H1 (cell line): ENCODE results near the gene TBX21. TPM values are rescaled to one million over a fixed set of nuclear protein-coding genes. Genes with fewer than 3 reads are reported as not detected.

ENCODE experiments used
- CTCF ChIA-PET: fragments of 300-600 bp; sonication (Branson Sonifier 250); formaldehyde crosslinking; loops from one replicate; lab custom pipeline; 2021; ENCODE audit not compliant: partially characterized antibody; lab: Charles Lee
- POLR2A ChIA-PET: fragments of 300-600 bp; sonication (Branson Sonifier 250); formaldehyde crosslinking; loops from one replicate; lab custom pipeline; 2021; ENCODE audit warnings: inconsistent platforms; ENCODE audit not compliant: partially characterized antibody; lab: Charles Lee
- DNase-seq, 2 experiments: peaks; one replicate each; pipeline versions ENCODE4 v3.0.0 to v3.0.0-alpha.2; 2010 to 2022; ENCODE audit warnings: low spot score in 2 of 2, low read depth in 1 of 2, mixed read lengths in 1 of 2
- FAIRE-seq: peaks from 2 replicates; lab custom pipeline; 2011; peaks lifted over from hg19 to GRCh38; lab: Jason Lieb, UNC
- H2AFZ ChIP-seq: 2 replicates; pipeline ENCODE4 v1.8.1; 2012; ENCODE audit warnings: low read length, inconsistent platforms
- H2AK5ac ChIP-seq: 2 replicates; pipeline ENCODE4 v1.6.1; 2013; ENCODE audit warnings: low read depth, low read length
- H2BK120ac ChIP-seq: replicated peaks from 2 replicates; pipeline ENCODE3; 2013; ENCODE audit warnings: low read depth, low read length, inconsistent platforms
- H2BK12ac ChIP-seq: 2 replicates; pipeline ENCODE4 v1.6.1; 2013; ENCODE audit warnings: low read depth, low read length
- H2BK15ac ChIP-seq: 2 replicates; pipeline ENCODE4 v1.6.1; 2013; ENCODE audit warnings: low read length
- H2BK20ac ChIP-seq: 2 replicates; pipeline ENCODE4 v1.6.1; 2013; ENCODE audit warnings: low read length
- H2BK5ac ChIP-seq: 2 replicates; pipeline ENCODE4 v1.6.1; 2013; ENCODE audit warnings: low read depth, low read length
- H3K14ac ChIP-seq: 2 replicates; pipeline ENCODE4 v1.6.1; 2013; ENCODE audit warnings: inconsistent platforms; ENCODE audit not compliant: insufficient read length
- H3K18ac ChIP-seq: 2 replicates; pipeline ENCODE4 v1.6.1; 2013; ENCODE audit warnings: low read length; ENCODE audit errors: extremely low read depth
- H3K23ac ChIP-seq: 2 replicates; pipeline ENCODE4 v1.6.1; 2013; ENCODE audit warnings: inconsistent platforms; ENCODE audit not compliant: insufficient read length
- H3K23me2 ChIP-seq: 2 replicates; pipeline ENCODE4 v1.6.1; 2013; ENCODE audit warnings: low read depth, low read length
- H3K27ac ChIP-seq: 2 replicates; pipeline ENCODE4 v1.6.1; 2011; ENCODE audit warnings: low read depth, low read length, inconsistent platforms
- H3K27me3 ChIP-seq, 4 experiments: replicated peaks in 1 of 4; 1 replicate in 1 of 4; 2 replicates in 3 of 4; pipeline versions ENCODE4 v1.6.1 to v1.8.1; 2011 to 2013; ENCODE audit warnings: low read length in 3 of 4, mild to moderate bottlenecking in 3 of 4, inconsistent platforms in 2 of 4, mixed read lengths in 2 of 4, moderate library complexity in 1 of 4; ENCODE audit not compliant: control insufficient read depth in 3 of 4, insufficient read depth in 3 of 4; ENCODE audit errors: extremely low read depth in 1 of 4
- H3K36me3 ChIP-seq, 4 experiments: 2 replicates each; pipeline versions ENCODE4 v1.6.1 to v1.8.1; 2011 to 2013; ENCODE audit warnings: mild to moderate bottlenecking in 4 of 4, low read length in 3 of 4, moderate library complexity in 2 of 4, control low read depth in 1 of 4, inconsistent platforms in 1 of 4; ENCODE audit not compliant: insufficient read depth in 4 of 4, control insufficient read depth in 2 of 4
- H3K4ac ChIP-seq: replicated peaks from 2 replicates; pipeline ENCODE3; 2013; ENCODE audit warnings: low read length, low read depth, mixed read lengths, inconsistent platforms; ENCODE audit not compliant: insufficient read length
- H3K4me1 ChIP-seq, 4 experiments: replicated peaks in 1 of 4; 1 replicate in 1 of 4; 2 replicates in 3 of 4; pipeline versions ENCODE4 v1.6.1 to v1.8.1; 2011 to 2013; ENCODE audit warnings: low read length in 3 of 4, inconsistent platforms in 2 of 4, mixed read lengths in 1 of 4; ENCODE audit not compliant: insufficient read depth in 4 of 4, control insufficient read depth in 3 of 4
- H3K4me2 ChIP-seq, 2 experiments: 2 replicates each; pipeline versions ENCODE4 v1.6.1 to v1.8.1; 2011 to 2013; ENCODE audit warnings: low read depth in 2 of 2, low read length in 2 of 2, control low read depth in 1 of 2, inconsistent platforms in 1 of 2, mild to moderate bottlenecking in 1 of 2; ENCODE audit not compliant: insufficient read depth in 1 of 2
- H3K4me3 ChIP-seq, 4 experiments: fragments of 200-600, 300-600 bp in 1 of 4; sonication (generic), shearing (Covaris generic), sonication (Bioruptor Twin) in 1 of 4; 2 replicates each; pipeline versions ENCODE4 v1.5.1 to v1.8.1; 2011 to 2016; ENCODE audit warnings: low read length in 4 of 4, low read depth in 3 of 4, control low read depth in 2 of 4, inconsistent platforms in 2 of 4, mild to moderate bottlenecking in 2 of 4, mixed read lengths in 1 of 4, moderate library complexity in 1 of 4; ENCODE audit not compliant: insufficient read depth in 2 of 4; ENCODE audit errors: extremely low read depth in 1 of 4
- H3K56ac ChIP-seq: replicated peaks from 2 replicates; pipeline ENCODE3; 2013; ENCODE audit warnings: low read depth, mild to moderate bottlenecking, mixed read lengths, low read length, inconsistent platforms; ENCODE audit not compliant: insufficient read length
- H3K79me1 ChIP-seq: 2 replicates; pipeline ENCODE4 v1.6.1; 2013; ENCODE audit warnings: low read depth, low read length, control low read depth
- H3K79me2 ChIP-seq, 2 experiments: 2 replicates each; pipeline versions ENCODE4 v1.6.1 to v1.8.1; 2012 to 2013; ENCODE audit warnings: low read length in 2 of 2, mild to moderate bottlenecking in 2 of 2, inconsistent platforms in 1 of 2; ENCODE audit not compliant: insufficient read depth in 2 of 2, control insufficient read depth in 1 of 2
- H3K9ac ChIP-seq, 4 experiments: replicated peaks in 1 of 4; 1 replicate in 1 of 4; 2 replicates in 3 of 4; pipeline versions ENCODE4 v1.6.1 to v1.8.1; 2011 to 2013; ENCODE audit warnings: low read depth in 3 of 4, low read length in 3 of 4, control low read depth in 2 of 4, mild to moderate bottlenecking in 2 of 4, moderate library complexity in 2 of 4, inconsistent platforms in 1 of 4; ENCODE audit errors: extremely low read depth in 1 of 4
- H3K9me3 ChIP-seq, 2 experiments: 2 replicates each; pipeline versions ENCODE4 v1.6.1 to v1.8.1; 2012 to 2013; ENCODE audit warnings: mild to moderate bottlenecking in 2 of 2, moderate library complexity in 2 of 2, control low read depth in 1 of 2, inconsistent platforms in 1 of 2, low read depth in 1 of 2, low read length in 1 of 2, mixed read lengths in 1 of 2; ENCODE audit not compliant: insufficient read depth in 2 of 2
- H4K20me1 ChIP-seq, 2 experiments: replicated peaks in 1 of 2; 2 replicates each; pipeline versions ENCODE3 to v1.8.1; 2011 to 2013; ENCODE audit warnings: inconsistent platforms in 2 of 2, low read length in 2 of 2, mild to moderate bottlenecking in 1 of 2; ENCODE audit not compliant: insufficient read depth in 2 of 2, control insufficient read depth in 1 of 2
- H4K5ac ChIP-seq: 2 replicates; pipeline ENCODE4 v1.6.1; 2013; ENCODE audit warnings: low read length, low read depth, mixed read lengths, inconsistent platforms; ENCODE audit not compliant: insufficient read length
- H4K8ac ChIP-seq: 2 replicates; pipeline ENCODE4 v1.8.0; 2013; ENCODE audit warnings: mild to moderate bottlenecking, moderate library complexity, low read length, inconsistent platforms; ENCODE audit not compliant: insufficient read depth; ENCODE audit errors: extremely low read depth
- H4K91ac ChIP-seq: replicated peaks from 2 replicates; pipeline ENCODE3; 2013; ENCODE audit warnings: low read length, mixed read lengths, inconsistent platforms; ENCODE audit not compliant: insufficient read length
- BACH1 ChIP-seq: IDR thresholded peaks from 2 replicates; pipeline ENCODE4 v1.6.1; 2012; ENCODE audit warnings: low read length, improper control_type of control experiment
- BCL11A ChIP-seq, 2 experiments: IDR thresholded peaks; one replicate each; pipeline ENCODE4 v1.6.1; 2011; ENCODE audit warnings: low read depth in 2 of 2, low read length in 2 of 2, mild to moderate bottlenecking in 2 of 2
- EP300 ChIP-seq, 2 experiments: IDR thresholded peaks; 1 replicate in 1 of 2; 2 replicates in 1 of 2; pipeline ENCODE4 v1.6.1; 2011 to 2012; ENCODE audit warnings: low read depth in 2 of 2, low read length in 2 of 2, mild to moderate bottlenecking in 2 of 2, borderline replicate concordance in 1 of 2, inconsistent platforms in 1 of 2, moderate library complexity in 1 of 2
- EZH2 ChIP-seq: fragments of 200-600 bp; sonication (generic); IDR thresholded peaks from 2 replicates; pipeline ENCODE4 v1.7.1; 2012; ENCODE audit warnings: low read depth, mild to moderate bottlenecking, moderate library complexity, low read length, inconsistent platforms; ENCODE audit not compliant: severe bottlenecking
- RAD21 ChIP-seq, 2 experiments: IDR thresholded peaks in 1 of 2; conservative IDR thresholded peaks in 1 of 2; 2 replicates each; pipeline ENCODE4 v1.6.1; 2011; ENCODE audit warnings: low read depth in 2 of 2, low read length in 2 of 2, improper control_type of control experiment in 1 of 2, inconsistent platforms in 1 of 2, mild to moderate bottlenecking in 1 of 2, moderate library complexity in 1 of 2
- WGBS, 2 experiments: shearing (Covaris generic) in 1 of 2; methylation state at CpG; one replicate each; pipeline versions ENCODE4 v1.1.6 to v1.1.7; 2013 to 2015; ENCODE audit warnings: low lambda C conversion rate in 2 of 2, mixed read lengths in 2 of 2, inconsistent platforms in 1 of 2, low coverage in 1 of 2, missing lambda C conversion rate in 1 of 2; ENCODE audit not compliant: insufficient replicate concordance in 2 of 2, insufficient coverage in 1 of 2, insufficient read length in 1 of 2; ENCODE audit errors: extremely low coverage in 1 of 2, missing lambda C conversion rate in 1 of 2; 5-methylcytosine and 5-hydroxymethylcytosine counted together
- polyA plus RNA-seq, 7 experiments: library from polyadenylated mRNA; depleted of rRNA in 3 of 7; stranded (reverse) in 5 of 7; unstranded in 2 of 7; fragments of >200 nt in 5 of 7; fragments of 200-250 nt in 2 of 7; gene quantifications; 1 replicate in 5 of 7; 2 replicates in 1 of 7; 4 replicates in 1 of 7; pipeline versions ENCODE4 v1.2.1 to v1.2.3, GENCODE V29; 2011 to 2013; ENCODE audit warnings: missing spikeins in 2 of 7, mixed read lengths in 2 of 7
- total RNA-seq: library from RNA; stranded (reverse); fragmentation: NEBNext Ultra II Directional; extraction: Animal tissue kit (Norgen Biotek cat#: 25700); gene quantifications from 2 replicates; pipeline ENCODE4 v1.2.1, GENCODE V29; 2021

TBX21 gene
- total and polyA plus RNA-seq, 2 of the 8 experiments (the other 6 are each of a cell fraction or from before 2014, with no cell fraction given) = not detected

- no peak overlapping the region for H3K4me3 ChIP-seq
- H2AK5ac ChIP-seq = no peak overlapping the region
- H4K8ac ChIP-seq = no peak overlapping the region
- no peak overlapping the region for H3K14ac ChIP-seq
- no peak overlapping the region for H2AFZ ChIP-seq
- H3K4me2 ChIP-seq = no peak overlapping the region
- no peaks in the 10 kb centered on the region for H3K27me3 ChIP-seq
- 77% methylated on average over 5 of the region's 5 CpGs; no CpG with 5 or more reads in 1 of the 2 experiments for WGBS, 2 experiments
- no peaks in the 10 kb centered on the region for H3K23me2 ChIP-seq
- no peak overlapping the region for H2BK12ac ChIP-seq
- no peak overlapping the region for H2BK15ac ChIP-seq
- no peak overlapping the region for H3K56ac ChIP-seq
- H4K20me1 ChIP-seq = no peaks in the 10 kb centered on the region
- H2BK120ac ChIP-seq = no peak overlapping the region
- no peak overlapping the region for H3K18ac ChIP-seq
- DNase-seq (no peak), FAIRE-seq (no peak)
- H3K9ac ChIP-seq = no peak overlapping the region
- no peaks in the 10 kb centered on the region for H3K79me1 ChIP-seq
- H3K27ac ChIP-seq = no peak overlapping the region
- H3K4ac ChIP-seq = no peak overlapping the region
- no peak overlapping the region for H4K5ac ChIP-seq
- CTCF ChIA-PET = interaction anchor here (0.6 to 1.8 kb wide), 4 partner anchors 15 to 159 kb away, joined by 3 to 4 read pairs (median 3); no protein-coding TSS in a partner anchor
- POLR2A ChIA-PET = no interaction called here
- H2BK5ac ChIP-seq = no peak overlapping the region
- H3K23ac ChIP-seq = no peak overlapping the region
- no peaks in the 10 kb centered on the region; a peak in 1 of 4 replicates for H3K9me3 ChIP-seq
- H3K4me1 ChIP-seq = no peaks in the 10 kb centered on the region
- H4K91ac ChIP-seq = no peak overlapping the region
- no peaks in the 10 kb centered on the region for H3K36me3 ChIP-seq
- no peaks in the 10 kb centered on the region for H3K79me2 ChIP-seq
- H2BK20ac ChIP-seq = no peak overlapping the region
- TF ChIP-seq BCL11A (IDR thresholded peaks at IDR 0.05; ENCODE audit: low read depth in 2 of 2, low read length in 2 of 2) = no peak
- TF ChIP-seq EP300 (IDR thresholded peaks at IDR 0.05; ENCODE audit: borderline replicate concordance in 1 of 2, low read depth in 2 of 2, low read length in 2 of 2) = no peak
- no peak for TF ChIP-seq EZH2
- TF ChIP-seq BACH1 = no peak
- TF ChIP-seq RAD21 (IDR thresholded peaks at IDR 0.05 in 1 of 2, conservative IDR thresholded peaks at IDR 0.05 in 1 of 2; ENCODE audit: low read depth in 2 of 2, low read length in 2 of 2) = no peak
Observed at GRCh38 chr17:47760409-47761140, 27.5 kb downstream of the TBX21 start.
